Measurements from ENCODE around the gene RASEF. TPM values are rescaled to one million over a fixed set of nuclear protein-coding genes. Genes with fewer than 3 reads are reported as not detected.
"Not testable (repeated sequence)": the region's sequence is repeated elsewhere in the genome, so short reads cannot be mapped to it uniquely, and the experiment has no call there.

The RASEF gene
- polyA plus RNA-seq = 10 to 100 TPM in 1 of 4 donors, 1 to 10 TPM in 3; 2.2 to 14.6 (median 4.7) TPM
- long read RNA-seq, donor 1, full-length matches to known transcripts = 3 of 3 reads
- long read RNA-seq, donor 1, partial matches to known transcripts = 0 of 3 reads
- long read RNA-seq, donor 1, other reads (novel, unspliced or antisense) = 0 of 3 reads
- long read RNA-seq, donor 2 = 0 reads
- long read RNA-seq, donor 3, partial matches to known transcripts = 0 of 1 reads
- long read RNA-seq, donor 3, other reads (novel, unspliced or antisense) = 0 of 1 reads
- long read RNA-seq, donor 4 = 0 reads
- long read RNA-seq, donor 5 = 0 reads
- long read RNA-seq, donor 6 = 0 reads
- long read RNA-seq, donor 7 = 0 reads
- long read RNA-seq, donor 8 = 0 reads
- long read RNA-seq, donor 9 = 0 reads
- long read RNA-seq, donor 10, partial matches to known transcripts = 0 of 2 reads
- long read RNA-seq, donor 10, other reads (novel, unspliced or antisense) = 0 of 2 reads

DNA sequence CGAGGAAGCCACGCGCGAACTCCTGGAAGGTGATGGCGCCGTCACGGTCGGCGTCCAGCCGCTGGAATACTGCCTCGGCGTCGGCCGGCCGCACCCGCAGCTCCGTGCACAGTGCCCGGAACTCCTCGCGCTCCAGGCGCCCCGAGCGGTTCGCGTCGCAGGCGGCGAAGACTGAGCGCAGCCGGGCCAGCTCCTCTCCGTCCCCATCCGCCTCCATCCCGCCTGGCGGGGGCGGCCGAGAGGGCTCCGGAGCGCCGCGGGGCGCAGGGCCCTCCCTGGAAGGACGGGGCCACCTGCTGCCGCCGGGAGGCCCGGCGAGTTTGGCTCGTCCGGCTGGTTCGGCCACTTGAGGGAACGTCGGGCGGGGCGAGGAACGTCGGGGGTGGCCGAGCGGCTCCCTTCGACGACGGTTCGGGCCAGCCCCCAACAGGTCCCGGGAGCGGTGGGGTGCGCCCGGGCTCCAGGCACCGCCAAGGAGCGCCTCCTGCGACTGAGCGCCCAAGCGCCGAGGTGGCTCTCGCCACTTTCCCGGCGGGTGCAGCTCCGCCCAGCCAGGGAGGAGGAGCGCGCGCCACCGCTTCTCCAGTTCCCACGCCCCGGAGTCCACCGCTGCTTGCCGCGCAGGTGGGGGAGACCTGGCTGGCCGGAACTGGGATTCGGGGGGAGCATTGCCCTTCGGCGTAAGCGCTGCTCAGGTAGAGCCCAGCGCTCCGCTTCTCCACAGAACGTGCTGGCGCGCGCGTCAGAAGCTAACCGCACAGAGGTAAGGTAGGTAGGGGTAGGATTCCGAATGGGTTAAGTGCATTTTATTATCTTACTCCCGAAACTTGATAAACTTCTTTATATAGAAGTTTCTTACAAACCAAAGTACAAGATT is at the start of gene RASEF:
TSS of gene RASEF (minus strand) at position 492 of the 877 bp plus-strand sequence. CDS start at position 217, 275 bp downstream.
- Histone ChIP-seq H3K36me3 (ENCODE audit: control insufficient read depth in 3 of 3, insufficient read depth in 2 of 3, low read depth in 1 of 3, low read length in 3 of 3) (peaks cover 0 to 2% (median 0%) of the 10 kb centered on the region in 3 donors), H3K9me3 (ENCODE audit: control insufficient read depth in 2 of 2, insufficient read depth in 1 of 2, low read depth in 1 of 2, low read length in 1 of 2) (peaks cover 0 to 3% of the 10 kb centered on the region in 2 donors), H3K4me3 (ENCODE audit: low read depth in 1 of 3, low read length in 3 of 3) (peak within 1 kb of the TSS; percentile 48 to 64 (median 49)), H3K27ac (ENCODE audit: low read depth in 1 of 3, low read length in 2 of 3) (peak within 1 kb of the TSS; percentile 27 to 86 (median 79)), H3K27me3 (ENCODE audit: control insufficient read depth in 3 of 3, insufficient read depth in 3 of 3, low read length in 3 of 3) (peaks cover 0 to 6% (median 4%) of the 10 kb centered on the region in 3 donors), H3K4me1 (ENCODE audit: control insufficient read depth in 3 of 3, insufficient read depth in 2 of 3, low read depth in 1 of 3, low read length in 2 of 3) (peaks cover 2 to 11% (median 6%) of the 10 kb centered on the region in 3 donors)
- 2 to 4% (median 3%) methylated on average over 62 to 99 of the region's 99 CpGs for WGBS, 3 donors
- FAIRE-seq (no peak), DNase-seq (peak; percentile 78 to 92)

DNA sequence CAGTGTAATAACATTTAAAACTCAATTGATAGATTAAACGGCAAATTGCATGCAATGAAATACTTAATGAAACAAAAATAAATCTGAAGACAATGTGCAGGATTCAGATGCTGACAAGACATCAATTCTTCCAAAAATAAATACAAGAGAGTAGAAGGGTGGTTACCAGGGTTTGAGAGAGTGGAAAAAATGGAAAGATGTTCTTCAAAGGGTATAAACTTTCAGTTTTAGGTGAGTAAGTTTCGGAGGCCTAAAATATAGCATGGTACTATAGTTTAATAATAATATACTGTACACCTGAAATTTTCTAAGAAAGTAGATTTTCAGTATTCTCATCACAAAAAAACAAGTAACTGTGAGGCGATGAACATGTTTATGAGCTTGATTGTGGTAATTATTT is 48.2 kb upstream of the RASEF start:
- H3K36me3 ChIP-seq (ENCODE audit: control insufficient read depth in 3 of 3, insufficient read depth in 2 of 3, low read depth in 1 of 3, low read length in 3 of 3) = no peaks in the 10 kb centered on the region
- no peak for FAIRE-seq
- 88 to 94% (median 90%) methylated on average over 3 of the region's 3 CpGs for WGBS, 3 donors
- no peaks in the 10 kb centered on the region for H3K27me3 ChIP-seq (ENCODE audit: control insufficient read depth in 3 of 3, insufficient read depth in 3 of 3, low read length in 3 of 3)
- H3K27ac ChIP-seq (ENCODE audit: low read depth in 1 of 3, low read length in 2 of 3) = no peak overlapping the region
- DNase-seq = no peak
- peaks cover 0 to 11% of the 10 kb centered on the region in 2 donors for H3K9me3 ChIP-seq (ENCODE audit: control insufficient read depth in 2 of 2, insufficient read depth in 1 of 2, low read depth in 1 of 2, low read length in 1 of 2)
- no peak overlapping the region for H3K4me3 ChIP-seq (ENCODE audit: low read depth in 1 of 3, low read length in 3 of 3)
- no peaks in the 10 kb centered on the region for H3K4me1 ChIP-seq (ENCODE audit: control insufficient read depth in 3 of 3, insufficient read depth in 2 of 3, low read depth in 1 of 3, low read length in 2 of 3)

DNA sequence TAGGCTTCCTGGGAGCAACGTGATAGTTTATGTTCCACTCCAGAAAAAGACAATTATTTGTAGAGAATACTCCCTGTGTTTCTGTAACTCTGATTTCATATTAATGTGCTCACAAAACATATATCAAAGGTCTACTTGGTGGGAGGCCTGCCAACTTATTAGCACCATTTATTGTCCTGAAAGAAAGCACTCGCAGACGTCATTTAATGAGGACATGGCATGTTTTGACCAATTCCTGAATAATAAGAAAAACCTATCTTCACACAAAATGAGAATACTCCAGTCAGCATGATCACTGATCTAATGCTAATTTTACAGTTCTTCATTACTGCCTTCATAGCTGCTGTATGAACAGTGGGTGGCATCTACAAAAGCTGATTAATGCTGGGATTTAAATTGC is 46.4 kb upstream of the RASEF start:
- DNase-seq (no peak), FAIRE-seq (no peak)
- 15 to 38% (median 28%) methylated on average over 3 of the region's 3 CpGs for WGBS, 3 donors

DNA sequence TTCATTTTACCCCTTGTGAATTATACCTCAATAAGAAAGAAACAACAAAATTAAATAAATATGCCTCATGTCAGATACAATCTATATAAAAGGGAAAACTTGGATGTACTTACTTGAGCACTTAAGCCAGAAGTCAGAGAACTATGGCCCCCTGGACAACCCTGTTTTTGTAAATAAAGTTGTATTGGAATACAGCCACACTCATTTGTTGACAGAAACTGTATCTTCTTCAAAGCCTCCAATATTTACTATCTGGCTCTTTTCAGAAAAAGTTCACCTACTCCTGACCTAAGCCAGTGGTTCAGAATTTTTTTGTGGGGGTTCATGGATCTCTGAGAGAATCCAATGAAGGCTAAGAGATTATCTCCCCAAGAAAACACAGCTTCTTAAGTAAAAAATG is 45.3 kb upstream of the RASEF start:
- no peak overlapping the region for H3K27ac ChIP-seq (ENCODE audit: low read depth in 1 of 3, low read length in 2 of 3)
- no peak for DNase-seq
- H3K27me3 ChIP-seq (ENCODE audit: control insufficient read depth in 3 of 3, insufficient read depth in 3 of 3, low read length in 3 of 3) = no peaks in the 10 kb centered on the region
- H3K4me3 ChIP-seq (ENCODE audit: low read depth in 1 of 3, low read length in 3 of 3) = no peak overlapping the region
- no peaks in the 10 kb centered on the region for H3K9me3 ChIP-seq (ENCODE audit: control insufficient read depth in 2 of 2, insufficient read depth in 1 of 2, low read depth in 1 of 2, low read length in 1 of 2)
- H3K36me3 ChIP-seq (ENCODE audit: control insufficient read depth in 3 of 3, insufficient read depth in 2 of 3, low read depth in 1 of 3, low read length in 3 of 3) = no peaks in the 10 kb centered on the region
- FAIRE-seq = no peak
- no peaks in the 10 kb centered on the region for H3K4me1 ChIP-seq (ENCODE audit: control insufficient read depth in 3 of 3, insufficient read depth in 2 of 3, low read depth in 1 of 3, low read length in 2 of 3)

More for the DNA sequence above, 46.4 kb upstream of the RASEF start:
- Histone ChIP-seq H3K36me3 (ENCODE audit: control insufficient read depth in 3 of 3, insufficient read depth in 2 of 3, low read depth in 1 of 3, low read length in 3 of 3) (no peaks in the 10 kb centered on the region), H3K27me3 (ENCODE audit: control insufficient read depth in 3 of 3, insufficient read depth in 3 of 3, low read length in 3 of 3) (no peaks in the 10 kb centered on the region), H3K27ac (ENCODE audit: low read depth in 1 of 3, low read length in 2 of 3) (no peak overlapping the region), H3K4me1 (ENCODE audit: control insufficient read depth in 3 of 3, insufficient read depth in 2 of 3, low read depth in 1 of 3, low read length in 2 of 3) (no peaks in the 10 kb centered on the region), H3K4me3 (ENCODE audit: low read depth in 1 of 3, low read length in 3 of 3) (no peak overlapping the region), H3K9me3 (ENCODE audit: control insufficient read depth in 2 of 2, insufficient read depth in 1 of 2, low read depth in 1 of 2, low read length in 1 of 2) (peaks cover 0 to 4% of the 10 kb centered on the region in 2 donors)

DNA sequence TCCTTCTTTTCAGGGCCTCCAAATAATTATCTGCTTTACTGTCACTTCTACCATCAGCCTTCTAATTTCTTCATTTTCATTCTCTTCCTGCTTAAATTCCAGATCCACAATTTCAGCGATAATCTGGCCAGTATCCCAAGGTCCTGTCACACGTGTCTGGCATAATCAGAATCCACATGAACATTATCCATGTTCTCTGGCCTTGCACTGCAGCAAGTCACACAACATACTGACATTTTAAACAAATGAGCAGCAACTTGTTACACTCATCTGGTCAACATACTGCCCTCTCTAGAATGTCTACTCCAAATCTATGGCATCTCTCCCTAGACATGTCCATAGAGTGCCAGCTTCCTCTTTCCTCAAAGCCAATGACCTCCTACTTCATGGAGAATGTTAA is 43.8 kb upstream of the RASEF start:
- H3K4me3 ChIP-seq (ENCODE audit: low read depth in 1 of 3, low read length in 3 of 3) = no peak overlapping the region
- DNase-seq (no peak), FAIRE-seq (no peak)
- H3K27me3 ChIP-seq (ENCODE audit: control insufficient read depth in 3 of 3, insufficient read depth in 3 of 3, low read length in 3 of 3) = no peaks in the 10 kb centered on the region
- no peaks in the 10 kb centered on the region for H3K36me3 ChIP-seq (ENCODE audit: control insufficient read depth in 3 of 3, insufficient read depth in 2 of 3, low read depth in 1 of 3, low read length in 3 of 3)
- WGBS, 3 donors = 48 to 73% (median 70%) methylated on average over 2 of the region's 2 CpGs
- no peak overlapping the region for H3K27ac ChIP-seq (ENCODE audit: low read depth in 1 of 3, low read length in 2 of 3)
- H3K4me1 ChIP-seq (ENCODE audit: control insufficient read depth in 3 of 3, insufficient read depth in 2 of 3, low read depth in 1 of 3, low read length in 2 of 3) = no peaks in the 10 kb centered on the region
- no peaks in the 10 kb centered on the region for H3K9me3 ChIP-seq (ENCODE audit: control insufficient read depth in 2 of 2, insufficient read depth in 1 of 2, low read depth in 1 of 2, low read length in 1 of 2)

DNA sequence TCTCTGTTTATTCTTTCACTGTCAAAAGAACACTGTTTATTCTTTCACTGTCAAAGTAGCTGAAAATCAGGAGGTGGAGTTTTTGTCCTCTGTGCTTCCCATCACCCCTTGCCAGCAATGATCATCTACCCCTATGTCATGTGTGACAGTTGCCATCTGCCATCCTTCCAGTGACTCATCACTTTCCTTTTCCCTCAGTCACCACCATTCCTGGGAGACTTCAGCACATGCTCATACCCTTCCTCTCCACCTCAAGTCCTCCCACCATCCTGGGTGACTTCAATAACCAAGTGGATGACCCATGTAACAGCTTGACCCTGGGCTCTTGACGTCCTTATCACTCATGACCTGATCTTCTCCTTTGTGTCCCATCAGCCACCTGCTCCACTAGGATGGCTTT is 43.3 kb upstream of the RASEF start:
- Histone ChIP-seq H3K9me3 (ENCODE audit: control insufficient read depth in 2 of 2, insufficient read depth in 1 of 2, low read depth in 1 of 2, low read length in 1 of 2) (no peaks in the 10 kb centered on the region), H3K27ac (ENCODE audit: low read depth in 1 of 3, low read length in 2 of 3) (no peak overlapping the region), H3K27me3 (ENCODE audit: control insufficient read depth in 3 of 3, insufficient read depth in 3 of 3, low read length in 3 of 3) (no peaks in the 10 kb centered on the region), H3K4me3 (ENCODE audit: low read depth in 1 of 3, low read length in 3 of 3) (no peak overlapping the region), H3K36me3 (ENCODE audit: control insufficient read depth in 3 of 3, insufficient read depth in 2 of 3, low read depth in 1 of 3, low read length in 3 of 3) (no peaks in the 10 kb centered on the region), H3K4me1 (ENCODE audit: control insufficient read depth in 3 of 3, insufficient read depth in 2 of 3, low read depth in 1 of 3, low read length in 2 of 3) (no peaks in the 10 kb centered on the region)
- WGBS, 3 donors = 46 to 81% (median 60%) methylated on average over 1 of the region's 1 CpG
- no peak for FAIRE-seq
- no peak for DNase-seq

DNA sequence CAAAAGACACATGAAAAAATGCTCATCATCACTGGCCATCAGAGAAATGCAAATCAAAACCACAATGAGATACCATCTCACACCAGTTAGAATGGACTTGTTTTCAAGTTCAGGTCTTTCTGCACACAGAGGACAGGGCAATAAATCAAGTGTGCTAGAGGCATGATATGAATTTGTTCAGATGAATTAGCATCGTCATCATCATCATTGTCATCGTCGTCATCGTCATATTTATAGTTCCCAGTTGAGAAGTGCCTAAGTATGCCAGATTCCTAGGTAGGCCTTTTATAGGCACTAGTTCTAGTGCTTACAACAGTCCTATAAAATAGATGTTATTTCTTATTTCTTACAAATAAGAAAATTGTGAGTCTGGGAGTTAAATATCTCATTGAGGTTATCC is 34.7 kb upstream of the RASEF start:
- no peak for DNase-seq
- Histone ChIP-seq H3K36me3 (ENCODE audit: control insufficient read depth in 3 of 3, insufficient read depth in 2 of 3, low read depth in 1 of 3, low read length in 3 of 3) (no peaks in the 10 kb centered on the region), H3K4me3 (ENCODE audit: low read depth in 1 of 3, low read length in 3 of 3) (no peak overlapping the region), H3K4me1 (ENCODE audit: control insufficient read depth in 3 of 3, insufficient read depth in 2 of 3, low read depth in 1 of 3, low read length in 2 of 3) (no peaks in the 10 kb centered on the region), H3K9me3 (ENCODE audit: control insufficient read depth in 2 of 2, insufficient read depth in 1 of 2, low read depth in 1 of 2, low read length in 1 of 2) (no peaks in the 10 kb centered on the region), H3K27ac (ENCODE audit: low read depth in 1 of 3, low read length in 2 of 3) (no peak overlapping the region), H3K27me3 (ENCODE audit: control insufficient read depth in 3 of 3, insufficient read depth in 3 of 3, low read length in 3 of 3) (no peaks in the 10 kb centered on the region)
- no peak for FAIRE-seq
- WGBS, 3 donors = 96 to 98% (median 97%) methylated on average over 4 of the region's 4 CpGs

DNA sequence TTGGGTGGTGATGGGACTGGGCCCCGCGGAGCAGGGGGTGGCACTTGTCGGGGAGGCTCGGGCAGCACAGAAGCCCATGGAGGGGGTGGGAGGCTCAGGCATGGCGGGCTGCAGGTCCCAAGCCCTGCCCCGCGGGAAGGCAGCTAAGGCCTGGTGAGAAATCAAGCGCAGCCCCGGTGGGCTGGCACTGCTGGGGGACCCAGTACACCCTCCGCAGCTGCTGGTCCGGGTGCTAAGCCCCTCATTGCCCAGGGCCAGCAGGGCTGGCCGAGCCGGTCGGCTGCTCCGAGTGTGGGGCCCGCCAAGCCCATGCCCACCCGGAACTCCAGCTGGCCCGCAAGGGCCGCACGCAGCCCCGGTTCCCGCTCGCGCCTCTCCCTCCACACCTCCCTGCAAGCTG is 30.4 kb upstream of the RASEF start:
- H3K4me1 ChIP-seq (ENCODE audit: control insufficient read depth in 3 of 3, insufficient read depth in 2 of 3, low read depth in 1 of 3, low read length in 2 of 3); H3K27ac ChIP-seq (ENCODE audit: low read depth in 1 of 3, low read length in 2 of 3); H3K9me3 ChIP-seq (ENCODE audit: control insufficient read depth in 2 of 2, insufficient read depth in 1 of 2, low read depth in 1 of 2, low read length in 1 of 2); DNase-seq; H3K27me3 ChIP-seq (ENCODE audit: control insufficient read depth in 3 of 3, insufficient read depth in 3 of 3, low read length in 3 of 3); H3K4me3 ChIP-seq (ENCODE audit: low read depth in 1 of 3, low read length in 3 of 3); H3K36me3 ChIP-seq (ENCODE audit: control insufficient read depth in 3 of 3, insufficient read depth in 2 of 3, low read depth in 1 of 3, low read length in 3 of 3); FAIRE-seq: not testable (repeated sequence)
- 84 to 97% (median 88%) methylated on average over 19 to 24 of the region's 24 CpGs for WGBS, 3 donors

Data from small intestine (tissue), 16 donors.